Hepatic stellate cell (primary cell): ENCODE results near the gene CDH13.

Experiments used
- DNase-seq: peaks from one replicate; pipeline ENCODE4 v3.0.0; 2011; ENCODE audit warnings: low spot score

CDH13 gene

GRCh38 chr16:82848013-82848412, 221.2 kb downstream of the CDH13 start:
- DNase-seq = no peak

DNA sequence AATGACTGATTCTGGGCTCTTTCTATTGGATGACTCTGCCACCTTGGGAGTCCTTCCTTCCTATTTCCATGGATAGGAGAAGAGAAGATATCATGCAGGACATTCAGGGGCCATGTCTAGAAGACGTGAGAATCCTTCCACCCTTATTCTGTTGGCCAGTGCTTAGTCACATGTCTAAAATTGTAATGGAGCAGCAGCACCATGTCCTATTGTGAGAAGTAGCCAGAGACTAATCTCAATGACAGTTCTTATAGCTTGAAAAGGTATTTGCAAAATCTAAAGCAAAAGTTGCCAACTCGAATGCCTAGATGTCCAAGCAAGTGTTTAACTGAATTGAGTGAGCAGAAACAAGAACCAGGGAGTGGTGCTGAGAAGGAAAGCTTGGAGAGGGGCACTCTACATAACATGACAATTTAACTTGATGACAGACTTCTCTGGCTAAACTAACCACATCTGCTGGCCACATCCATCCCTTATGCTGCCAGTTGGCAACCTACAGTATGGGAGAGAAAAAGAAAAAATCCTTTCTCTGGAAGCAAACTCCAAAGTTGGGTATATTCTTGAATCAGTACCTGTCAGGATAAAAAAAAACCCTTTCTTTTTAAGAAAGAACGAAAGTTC, 225.7 kb downstream of the CDH13 start:
- DNase-seq = no peak

GRCh38 chr16:82855471-82855870, 228.7 kb downstream of the CDH13 start:
- DNase-seq = no peak

GRCh38 chr16:82857693-82858365, 231.1 kb downstream of the CDH13 start:
- no peak for DNase-seq

- no peak for DNase-seq
Observed at GRCh38 chr16:82859662-82860061, 232.9 kb downstream of the CDH13 start.

DNA sequence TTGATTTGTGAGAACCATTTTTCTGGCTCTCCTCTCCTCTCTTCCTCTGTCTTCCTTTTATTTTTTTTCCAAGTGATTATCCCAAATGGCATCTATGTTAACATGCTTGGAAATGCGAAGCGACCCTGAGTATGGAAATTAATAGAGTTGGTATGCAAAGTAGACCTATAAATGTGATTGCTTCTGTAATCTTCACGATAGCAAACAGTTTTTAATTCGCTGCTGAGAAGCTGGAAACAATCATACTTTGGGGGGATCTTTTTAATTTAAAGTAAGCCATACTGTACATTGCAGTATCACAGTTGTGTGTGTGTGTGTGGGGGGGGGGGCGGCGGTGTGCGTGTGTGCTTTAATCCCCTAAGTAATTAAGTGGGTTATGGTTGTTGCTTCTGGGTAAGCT, 233.3 kb downstream of the CDH13 start:
- no peak for DNase-seq

DNA sequence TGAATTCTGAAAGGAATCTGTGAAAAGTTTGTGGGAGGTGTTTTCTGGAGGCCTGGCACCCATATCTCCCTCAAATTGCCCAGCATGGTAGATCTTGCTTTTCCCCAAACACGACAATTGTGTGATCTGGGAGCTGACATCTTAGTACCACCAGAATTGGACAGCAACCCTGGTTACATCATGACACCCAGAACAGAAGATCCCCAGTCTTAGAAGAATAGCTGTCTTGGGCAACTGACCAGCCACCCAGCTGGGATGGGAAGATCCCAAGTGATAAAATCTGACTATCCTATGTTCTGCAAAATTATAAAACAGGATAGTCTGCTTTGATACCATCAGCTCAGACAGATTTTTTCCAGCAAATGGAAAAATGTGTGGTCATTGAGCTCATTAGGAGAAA, 235.3 kb downstream of the CDH13 start:
- no peak for DNase-seq

DNA sequence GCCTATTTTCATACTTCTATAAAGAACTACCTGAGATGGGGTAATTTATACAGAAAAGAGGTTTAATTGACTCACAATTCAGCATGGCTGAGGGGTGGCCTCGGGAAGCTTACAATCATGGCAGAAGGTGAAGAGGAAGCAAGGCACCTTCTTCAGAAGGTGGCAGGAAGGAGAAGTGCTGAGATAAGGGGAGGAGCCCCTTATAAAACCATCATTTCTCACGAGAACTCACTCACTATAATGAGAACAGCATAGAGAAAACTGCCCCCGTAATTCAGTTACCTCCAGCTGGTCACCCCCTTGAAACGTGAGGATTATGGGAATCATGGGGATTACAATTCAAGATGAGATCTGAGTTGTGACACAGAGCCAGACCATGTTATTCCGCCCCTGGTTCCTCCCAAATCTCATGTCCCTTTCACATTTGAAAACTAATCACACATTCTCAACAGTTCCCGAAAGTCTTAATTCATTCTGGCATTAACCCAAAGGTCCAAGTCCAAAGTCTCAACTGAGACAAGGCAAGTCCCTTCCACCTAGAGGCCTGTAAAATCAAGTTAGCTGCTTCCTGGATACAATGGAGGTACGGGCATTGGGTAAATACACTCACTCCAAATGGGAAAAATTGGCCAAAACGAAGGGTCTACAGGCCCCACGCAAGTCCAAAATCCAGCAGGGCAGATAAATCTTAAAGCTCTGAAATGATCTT, 237.7 kb downstream of the CDH13 start:
- no peak for DNase-seq

GRCh38 chr16:82865412-82865811, 238.6 kb downstream of the CDH13 start:
- DNase-seq = no peak

- DNase-seq = no peak
Observed at GRCh38 chr16:82867485-82867884, 240.7 kb downstream of the CDH13 start.

DNA sequence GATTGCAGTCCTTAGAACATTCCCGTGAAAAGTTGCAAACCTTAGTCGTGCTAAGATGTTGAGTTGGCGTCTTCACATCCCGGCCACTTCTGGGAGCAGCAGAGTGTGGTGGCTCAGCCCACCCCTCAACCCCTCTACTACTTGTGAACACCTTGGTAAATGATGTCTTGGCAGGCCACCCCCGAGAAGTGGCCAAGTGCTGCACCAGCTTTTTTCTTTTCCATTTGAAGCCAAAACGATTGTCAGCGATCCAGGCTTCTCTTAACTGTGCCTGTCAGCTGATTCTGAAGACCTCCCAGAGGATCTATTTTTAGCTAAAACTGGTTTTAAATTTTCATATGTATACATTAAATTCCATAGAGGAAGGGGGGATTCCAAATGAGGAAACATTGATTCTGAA, 247.5 kb downstream of the CDH13 start:
- no peak for DNase-seq

DNA sequence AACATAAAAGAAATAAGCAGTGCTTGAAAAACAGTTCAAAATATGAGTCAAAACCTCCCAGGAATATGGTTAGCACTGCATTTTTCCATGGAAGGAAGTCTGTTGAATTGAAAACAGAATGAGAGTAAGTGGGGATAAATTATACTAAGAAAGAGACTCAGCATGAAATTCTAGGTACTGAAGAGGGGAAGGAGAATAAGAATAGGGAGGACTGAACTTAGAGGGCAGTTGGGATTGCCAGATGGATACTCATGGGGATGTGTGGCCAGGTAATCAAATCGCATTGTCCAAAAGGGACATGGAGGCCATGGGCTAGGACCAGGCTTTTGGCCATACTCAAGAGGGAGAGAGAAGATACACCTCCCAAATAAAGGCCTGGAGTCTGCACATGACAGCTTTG, 247.9 kb downstream of the CDH13 start:
- no peak for DNase-seq

GRCh38 chr16:82876951-82877350, 250.2 kb downstream of the CDH13 start:
- DNase-seq = no peak

DNA sequence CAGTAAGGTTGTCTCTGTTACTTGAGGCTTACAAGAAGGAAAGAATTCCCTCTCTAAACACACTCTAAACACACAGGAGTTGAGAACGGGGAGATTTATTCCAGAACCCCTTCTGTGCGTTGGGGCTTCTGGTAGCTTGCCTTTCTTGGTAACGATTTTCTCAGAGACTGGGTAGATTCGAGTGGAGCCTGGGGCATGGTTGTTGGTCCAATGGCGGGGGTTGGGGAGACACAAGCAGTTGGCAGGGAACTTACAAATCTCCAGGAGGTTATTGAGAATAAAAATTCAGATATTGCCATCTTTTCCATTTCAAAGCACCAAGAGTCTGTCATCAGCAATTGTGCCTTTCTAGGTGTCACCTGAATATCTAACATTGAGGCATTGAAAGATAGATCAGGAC, 251.7 kb downstream of the CDH13 start:
- no peak for DNase-seq

DNA sequence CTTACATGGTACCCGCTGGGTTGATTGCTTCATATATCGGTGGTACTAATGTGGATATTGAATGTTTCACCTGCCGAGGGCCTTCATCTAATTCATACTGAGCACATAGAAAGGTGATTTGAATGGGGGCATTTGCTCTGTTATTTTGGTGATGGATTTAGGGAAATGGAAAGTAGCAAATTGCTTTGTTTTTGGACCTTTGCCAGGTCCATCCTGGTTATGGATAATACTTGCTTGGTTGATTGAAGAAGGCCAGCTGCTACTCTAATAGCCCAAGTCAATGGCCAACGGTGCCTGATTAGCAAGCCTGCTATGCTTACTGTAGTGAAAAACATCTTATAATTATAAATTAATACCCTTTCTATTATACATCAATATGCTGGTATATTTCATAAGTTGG, 253.6 kb downstream of the CDH13 start:
- DNase-seq = no peak

DNA sequence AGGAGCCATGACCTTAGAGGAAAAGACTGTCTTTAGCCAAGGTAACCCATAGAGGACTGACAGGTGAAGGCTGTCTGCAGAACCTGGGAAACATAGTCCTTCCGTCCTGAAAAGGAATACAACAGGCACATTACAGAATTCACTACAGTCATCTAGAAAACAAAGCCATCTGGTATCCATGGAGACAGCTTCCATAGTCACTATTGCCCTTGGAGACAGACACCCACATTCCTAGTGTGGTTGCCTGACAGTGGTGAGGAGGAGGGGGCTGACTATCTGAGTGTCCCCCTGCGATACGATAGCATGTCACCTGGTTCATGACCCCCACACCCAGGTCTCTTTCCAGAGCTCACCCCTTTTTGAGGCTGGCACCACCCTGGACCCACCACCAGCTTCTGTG, 254.7 kb downstream of the CDH13 start:
- no peak for DNase-seq

GRCh38 chr16:82882226-82882625, 255.5 kb downstream of the CDH13 start:
- no peak for DNase-seq

GRCh38 chr16:82882982-82883835, 256.4 kb downstream of the CDH13 start:
- no peak for DNase-seq

DNA sequence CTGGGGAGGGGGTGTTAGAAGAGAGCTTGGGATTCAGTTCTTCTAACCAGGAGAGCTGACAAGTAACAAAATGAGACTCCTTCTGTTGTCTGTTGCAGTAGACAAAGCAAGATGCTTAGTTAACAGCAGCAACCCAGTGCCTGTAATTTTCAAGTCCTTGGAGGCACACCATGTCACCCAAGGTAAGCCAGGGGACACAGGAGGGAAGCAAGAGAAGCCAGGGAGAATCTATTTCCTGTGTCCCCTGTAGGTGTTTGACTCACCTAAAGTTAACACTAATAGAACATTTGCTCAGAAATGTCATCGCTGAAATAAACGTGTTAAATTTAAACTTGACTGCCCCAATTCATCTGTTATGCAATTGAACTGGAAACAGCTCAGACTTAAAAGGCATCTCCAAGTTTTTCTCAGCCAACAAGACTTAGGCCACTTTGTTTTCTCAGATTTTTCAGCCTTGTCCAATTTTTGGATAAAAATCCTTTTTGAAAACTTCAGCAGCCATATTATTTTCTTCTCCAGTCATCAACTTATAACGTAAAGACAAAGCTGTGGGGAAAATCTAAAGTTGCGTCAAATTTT, 257.6 kb downstream of the CDH13 start:
- DNase-seq = no peak

DNA sequence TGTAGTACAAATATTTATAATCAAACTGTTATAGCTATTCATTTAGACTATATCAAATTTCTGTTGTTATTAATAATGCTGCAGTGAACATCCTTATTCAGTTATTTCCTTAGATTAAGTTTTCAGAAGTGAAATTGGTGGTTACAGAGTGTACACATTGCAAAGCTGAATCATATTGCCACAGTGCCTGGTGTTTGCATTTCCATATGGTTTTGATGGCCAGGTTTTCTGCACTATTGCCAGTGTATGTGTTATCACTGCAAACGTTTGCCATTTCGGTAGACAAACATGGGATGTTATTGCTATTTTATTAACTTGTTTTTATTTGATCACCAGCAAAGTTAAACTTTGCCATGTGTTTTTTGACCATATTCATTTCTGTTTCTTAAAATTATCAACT, 259.4 kb downstream of the CDH13 start:
- DNase-seq = no peak

- DNase-seq = no peak
Observed at GRCh38 chr16:82888591-82889001, 261.8 kb downstream of the CDH13 start.

DNA sequence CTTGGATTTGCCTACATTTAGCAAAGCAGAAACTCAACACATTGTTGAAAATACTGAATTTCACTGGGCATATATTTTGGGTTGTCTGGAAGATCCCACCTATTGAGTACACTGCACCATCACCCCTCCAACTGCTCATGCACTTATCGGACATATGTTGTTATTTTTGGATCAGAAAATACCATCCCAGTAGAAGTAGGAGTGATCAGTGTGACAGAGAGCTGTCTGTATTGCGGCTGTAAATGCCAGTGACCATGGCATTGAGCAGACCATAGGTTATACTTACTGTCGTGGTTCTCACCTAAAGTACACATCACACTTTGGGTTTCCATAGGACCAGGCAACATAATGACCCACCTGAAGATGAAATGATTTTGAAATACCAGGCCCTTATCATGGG, 264.7 kb downstream of the CDH13 start:
- DNase-seq = no peak
